ELR (cell line): ENCODE measurements around the gene SOBP.
"Not testable (repeated sequence)": the region's sequence is repeated elsewhere in the genome, so short reads cannot be mapped to it uniquely, and the experiment has no call there.

Source experiments
- DNase-seq: peaks from one replicate; pipeline ENCODE4 v3.0.0-alpha.2; 2015; ENCODE audit warnings: low read depth

The SOBP gene, protein sequence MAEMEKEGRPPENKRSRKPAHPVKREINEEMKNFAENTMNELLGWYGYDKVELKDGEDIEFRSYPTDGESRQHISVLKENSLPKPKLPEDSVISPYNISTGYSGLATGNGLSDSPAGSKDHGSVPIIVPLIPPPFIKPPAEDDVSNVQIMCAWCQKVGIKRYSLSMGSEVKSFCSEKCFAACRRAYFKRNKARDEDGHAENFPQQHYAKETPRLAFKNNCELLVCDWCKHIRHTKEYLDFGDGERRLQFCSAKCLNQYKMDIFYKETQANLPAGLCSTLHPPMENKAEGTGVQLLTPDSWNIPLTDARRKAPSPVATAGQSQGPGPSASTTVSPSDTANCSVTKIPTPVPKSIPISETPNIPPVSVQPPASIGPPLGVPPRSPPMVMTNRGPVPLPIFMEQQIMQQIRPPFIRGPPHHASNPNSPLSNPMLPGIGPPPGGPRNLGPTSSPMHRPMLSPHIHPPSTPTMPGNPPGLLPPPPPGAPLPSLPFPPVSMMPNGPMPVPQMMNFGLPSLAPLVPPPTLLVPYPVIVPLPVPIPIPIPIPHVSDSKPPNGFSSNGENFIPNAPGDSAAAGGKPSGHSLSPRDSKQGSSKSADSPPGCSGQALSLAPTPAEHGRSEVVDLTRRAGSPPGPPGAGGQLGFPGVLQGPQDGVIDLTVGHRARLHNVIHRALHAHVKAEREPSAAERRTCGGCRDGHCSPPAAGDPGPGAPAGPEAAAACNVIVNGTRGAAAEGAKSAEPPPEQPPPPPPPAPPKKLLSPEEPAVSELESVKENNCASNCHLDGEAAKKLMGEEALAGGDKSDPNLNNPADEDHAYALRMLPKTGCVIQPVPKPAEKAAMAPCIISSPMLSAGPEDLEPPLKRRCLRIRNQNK

GRCh38 chr6:107489636-107490565 is at the start of gene SOBP:
Gene SOBP (plus strand): TSS chr6:107490117. CDS start chr6:107490617, 500 bp downstream.
- DNase-seq: peak; percentile 69

GRCh38 chr6:107440936-107441335 is 49.0 kb upstream of the SOBP start:
- DNase-seq: no peak

- DNase-seq: no peak
Observed at GRCh38 chr6:107441682-107442081, 48.2 kb upstream of the SOBP start.

DNA sequence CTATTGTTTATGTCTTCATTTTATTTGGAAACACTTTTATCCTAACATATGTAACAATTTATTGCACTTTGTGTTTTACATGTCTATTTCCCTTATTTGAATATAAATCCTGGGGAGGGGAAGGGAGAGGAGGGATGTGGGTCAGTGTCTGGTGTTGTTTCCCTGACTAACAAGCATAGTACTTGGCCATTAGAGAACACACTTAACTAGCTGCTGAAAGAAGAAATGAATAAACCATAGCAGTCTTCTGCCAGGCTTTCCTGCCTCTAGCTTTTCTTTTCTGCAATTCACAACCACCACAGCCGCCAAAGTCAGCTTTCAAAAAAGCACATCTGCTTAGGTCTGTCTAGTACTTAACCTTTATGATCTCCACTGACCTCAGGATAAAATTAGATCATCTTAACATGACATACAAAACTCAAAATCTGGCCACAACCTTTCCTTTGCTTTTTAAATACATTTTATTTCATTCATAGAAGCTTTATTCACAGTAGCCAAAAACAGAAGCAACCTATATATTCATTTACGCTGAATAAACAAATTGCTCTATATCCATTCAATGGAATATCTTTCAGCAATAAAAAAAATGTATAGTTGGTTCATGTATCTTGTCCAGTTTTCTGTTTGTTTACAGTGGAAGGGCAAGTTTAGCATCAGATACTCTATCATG is 46.8 kb upstream of the SOBP start:
- DNase-seq: peak; percentile 13

DNA sequence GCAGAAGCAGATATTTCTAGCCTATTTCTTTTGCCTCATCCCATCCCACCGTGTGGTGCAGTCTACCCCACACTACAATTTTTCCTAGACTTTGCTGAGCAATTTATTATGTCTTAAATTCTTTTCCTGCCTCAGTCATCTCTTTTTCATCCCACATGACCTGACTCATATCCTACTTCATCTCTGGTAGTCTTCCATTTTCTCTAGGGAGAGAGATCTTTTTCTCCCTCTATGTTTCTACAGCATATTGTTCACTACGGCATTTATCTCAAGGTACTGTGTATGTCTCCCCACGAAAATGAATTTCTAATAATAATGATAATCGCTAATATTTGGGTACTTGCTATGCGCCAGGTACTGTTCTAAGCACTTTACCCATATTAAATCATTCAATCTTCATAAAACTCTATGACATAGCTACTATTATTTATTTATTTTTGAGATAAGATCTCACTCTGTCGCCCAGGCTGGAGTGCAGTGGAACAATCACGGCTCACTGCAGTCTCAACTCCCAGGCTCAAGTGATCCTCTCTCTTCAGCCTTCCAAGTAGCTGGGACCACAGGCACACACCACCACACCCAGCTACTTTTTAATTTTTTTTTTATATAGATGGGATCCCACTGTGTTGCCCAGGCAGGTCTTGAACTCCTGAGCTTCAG is 46.2 kb upstream of the SOBP start:
- DNase-seq: peak; percentile 87

DNA sequence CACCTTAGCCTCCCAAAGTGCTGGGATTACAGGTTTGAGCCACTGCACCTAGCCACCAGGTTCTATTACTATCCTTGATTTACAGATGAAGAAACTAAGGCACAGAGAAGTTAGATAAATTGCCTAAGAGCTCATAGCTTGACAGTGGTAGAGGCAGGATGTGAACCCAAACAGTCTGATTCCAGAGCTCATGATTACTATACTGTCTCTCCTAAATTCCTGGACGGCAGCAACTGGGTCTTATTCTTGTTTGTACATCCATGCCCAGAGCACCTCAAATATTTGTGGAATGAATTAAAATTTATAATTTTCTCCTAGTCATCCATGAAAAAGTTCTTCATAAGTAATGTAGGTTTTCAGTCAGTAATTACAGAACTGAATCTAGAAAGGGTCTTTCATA is 45.6 kb upstream of the SOBP start:
- peak; percentile 39 for DNase-seq

DNA sequence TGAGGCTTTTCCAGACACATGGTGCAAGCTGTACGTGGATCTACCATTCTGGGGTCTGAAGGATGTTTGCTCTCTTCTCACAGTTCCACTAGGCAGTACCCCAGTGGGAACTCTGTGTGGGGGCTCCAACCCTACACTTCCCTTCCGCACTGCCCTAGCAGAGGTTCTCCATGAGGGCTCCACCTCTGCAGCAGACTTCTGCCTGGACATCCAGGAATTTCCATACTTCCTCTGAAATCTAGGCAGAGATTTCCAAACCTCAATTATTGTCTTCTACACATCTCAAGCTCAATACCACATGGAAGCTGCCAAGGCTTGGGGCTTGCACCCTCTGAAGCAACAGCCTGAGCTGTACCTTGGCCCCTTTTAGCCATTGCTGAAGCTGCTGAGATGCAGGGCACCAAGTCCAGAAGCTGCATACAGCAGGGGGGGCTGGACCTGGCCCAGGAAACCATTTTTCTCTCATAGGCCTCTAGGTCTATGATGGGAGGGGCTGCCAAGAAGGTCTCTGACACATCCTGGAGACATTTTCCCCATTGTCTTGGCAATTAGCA is 42.2 kb upstream of the SOBP start:
- no peak for DNase-seq

- no peak for DNase-seq
Observed at GRCh38 chr6:107448776-107449175, 41.1 kb upstream of the SOBP start.

DNA sequence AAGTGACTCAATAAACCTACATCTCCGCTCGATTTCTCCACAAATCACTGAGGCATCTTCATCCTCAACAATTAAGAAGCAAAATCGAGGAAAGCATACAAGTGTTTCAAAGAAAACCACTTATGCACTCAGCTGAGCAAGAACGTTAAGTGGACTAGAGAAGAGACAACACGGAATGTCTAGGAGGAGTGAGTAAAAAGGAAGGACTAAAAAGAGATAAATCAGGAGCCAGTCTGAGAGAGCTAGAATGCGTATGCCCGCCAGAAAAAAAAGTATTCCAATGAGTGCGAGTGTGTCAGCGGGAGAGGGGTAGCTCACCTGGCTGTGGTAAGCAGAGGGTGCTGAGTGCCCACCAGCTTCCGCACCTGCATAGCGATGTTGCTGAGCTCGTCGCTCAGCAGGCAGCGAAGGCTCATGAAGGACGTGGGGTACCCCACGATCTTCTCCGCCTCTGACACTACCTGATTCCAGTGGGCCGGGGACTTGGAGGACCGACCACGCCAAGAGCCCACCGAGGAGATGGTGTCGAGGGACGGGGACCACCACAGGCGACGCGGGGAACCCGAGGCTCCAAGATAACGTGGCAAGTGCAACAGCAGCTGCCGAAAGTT is 31.1 kb upstream of the SOBP start:
- peak; percentile 42 for DNase-seq

DNA sequence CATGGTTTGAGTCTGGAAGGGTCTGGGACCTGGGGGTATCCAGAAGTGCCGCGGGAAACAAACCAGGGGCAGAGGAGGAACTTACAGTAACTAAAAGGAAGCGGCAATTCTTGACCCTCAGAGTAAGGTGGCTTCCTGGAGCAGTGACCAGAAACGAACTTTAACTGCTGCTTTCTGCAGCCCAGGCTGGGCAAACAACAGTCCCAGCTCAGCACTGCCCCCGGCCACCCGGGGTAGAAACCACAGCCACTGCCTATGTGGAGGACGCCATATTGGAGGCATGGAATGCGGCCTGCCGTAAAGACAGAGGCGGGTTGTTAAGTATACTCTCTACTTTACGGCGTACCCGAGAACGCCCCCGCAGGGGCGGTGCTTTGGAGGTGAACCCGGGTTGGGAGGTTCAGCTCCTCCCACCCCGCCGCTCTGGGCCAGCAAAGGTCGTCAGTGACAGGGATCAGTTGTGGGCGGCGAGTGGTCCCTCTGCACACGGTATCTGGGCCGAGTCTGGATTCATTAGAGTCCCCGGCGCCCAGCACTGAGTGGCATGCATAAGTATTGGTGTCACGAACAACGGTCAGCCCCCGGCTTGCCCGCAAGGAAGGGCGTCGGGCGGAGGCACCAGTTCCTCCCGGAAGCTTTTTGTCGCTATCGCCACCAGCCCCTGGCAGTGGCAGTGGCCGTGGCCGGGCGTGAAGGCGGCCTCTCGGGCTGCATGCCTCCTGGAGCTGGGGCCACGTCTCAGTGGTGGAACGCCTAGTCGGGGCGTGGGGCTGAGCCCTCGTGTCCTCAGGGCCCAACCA is 30.4 kb upstream of the SOBP start, which contains the start of gene PDSS2:
Gene PDSS2 (minus strand): TSS at position 282 of the 800 bp plus-strand sequence. CDS start 279 bp downstream, at position 3.
- DNase-seq: peak; percentile 99

GRCh38 chr6:107460083-107460631 is 29.8 kb upstream of the SOBP start:
- DNase-seq: no peak

- DNase-seq: no peak
Observed at GRCh38 chr6:107466062-107466461, 23.9 kb upstream of the SOBP start.

DNA sequence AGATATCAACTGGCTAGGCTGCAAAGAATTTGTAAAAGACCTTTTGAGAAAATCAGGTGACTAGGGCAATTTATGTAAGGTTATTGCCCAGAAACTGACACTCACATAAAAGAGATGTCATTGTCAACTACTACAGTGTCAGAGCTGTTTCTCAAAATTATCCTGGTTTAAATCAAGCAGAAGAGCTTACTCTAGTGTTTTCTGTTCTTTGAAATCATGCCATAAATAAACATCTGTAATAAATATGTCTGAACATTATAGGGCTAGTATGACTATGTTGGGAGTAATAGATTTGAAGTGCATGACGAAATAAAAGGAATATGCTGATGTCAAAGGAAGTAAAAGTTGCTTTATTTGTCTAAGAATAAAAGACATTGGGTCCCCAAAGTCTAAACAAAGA is 19.6 kb upstream of the SOBP start:
- DNase-seq: no peak

DNA sequence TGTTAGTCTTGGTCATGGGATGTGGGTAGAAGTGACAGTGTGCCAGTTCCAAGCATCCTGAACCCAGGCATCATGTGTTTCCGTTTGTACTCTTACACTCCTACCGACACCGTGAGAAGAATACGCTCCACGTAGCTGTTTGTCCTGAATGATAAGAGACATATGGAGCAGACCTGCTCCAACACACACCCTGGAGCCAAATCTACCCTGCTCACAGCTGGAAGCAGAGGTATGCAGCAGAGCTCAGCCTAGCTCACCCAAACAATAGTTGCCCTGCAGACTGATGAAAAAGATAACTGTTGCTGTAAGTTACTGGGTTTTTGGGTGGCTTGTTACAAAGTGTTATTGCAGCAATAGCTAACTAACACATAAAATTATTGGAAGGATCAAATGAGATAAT is 16.3 kb upstream of the SOBP start:
- no peak for DNase-seq

DNA sequence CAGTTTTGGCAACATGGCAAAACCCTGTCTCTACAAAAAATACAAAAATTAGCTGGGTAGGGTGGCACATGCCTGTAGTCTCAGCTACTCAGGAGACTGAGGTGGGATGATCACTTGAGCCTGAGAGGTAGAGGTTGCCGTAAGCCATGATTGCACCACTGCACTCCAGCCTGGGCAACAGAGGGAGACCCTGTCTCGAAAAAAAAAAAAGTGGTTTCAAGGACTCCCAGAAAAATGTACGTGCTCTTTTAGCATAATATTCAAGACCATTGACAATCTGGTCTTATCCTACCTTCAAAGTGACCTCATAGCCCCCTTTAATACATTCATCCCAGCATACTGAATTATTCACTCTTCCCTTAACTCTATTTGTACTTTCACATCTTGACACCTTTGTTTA is 14.6 kb upstream of the SOBP start:
- DNase-seq: not testable (repeated sequence)

DNA sequence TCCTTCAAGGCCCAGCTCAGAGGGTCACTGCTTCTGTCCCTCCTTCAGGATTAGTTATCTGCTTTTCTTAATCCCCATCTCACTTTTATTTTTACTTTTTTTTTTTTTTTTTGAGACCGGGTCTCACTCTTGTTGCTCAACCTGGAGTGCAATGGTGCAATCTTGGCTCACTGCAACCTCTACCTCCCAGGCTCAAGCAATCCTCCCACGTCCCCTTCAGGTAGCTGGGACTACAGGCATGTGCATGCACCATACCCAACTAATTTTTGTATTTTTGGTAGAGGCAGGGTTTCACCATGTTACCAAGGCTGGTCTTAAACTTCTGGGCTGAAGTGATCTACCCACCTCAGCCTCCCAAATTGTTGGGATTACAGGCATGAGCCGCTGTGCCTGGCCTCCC is 14.1 kb upstream of the SOBP start:
- not testable (repeated sequence) for DNase-seq

GRCh38 chr6:107479089-107479690 is 10.7 kb upstream of the SOBP start:
- no peak for DNase-seq

- no peak for DNase-seq
Observed at GRCh38 chr6:107485157-107485556, 4.8 kb upstream of the SOBP start.
